Naive thymus-derived CD4-positive, alpha-beta T cell (primary cell): Measurements from ENCODE around the gene LMCD1. TPM values are rescaled to one million over a fixed set of nuclear protein-coding genes. Genes with fewer than 3 reads are reported as not detected.

ENCODE experiments used
- ATAC-seq: fragments of 150-1000 bp; cut with Tn5 transposase; 2 replicates; pipeline ENCODE4 v1.10.0; 2021; ENCODE audit warnings: mild to moderate bottlenecking, moderate library complexity
- CTCF ChIA-PET: fragments of 350-600 bp; sonication (Branson Sonifier 250); formaldehyde crosslinking; loops from one replicate; lab custom pipeline; 2021; ENCODE audit warnings: antibody characterized with exemption; lab: Charles Lee
- POLR2A ChIA-PET: fragments of 350-600 bp; sonication (Branson Sonifier 250); formaldehyde crosslinking; loops from one replicate; lab custom pipeline; 2021; ENCODE audit warnings: antibody characterized with exemption, inconsistent platforms; lab: Charles Lee
- DNase-seq, 9 donors: peaks; one replicate each; pipeline versions ENCODE4 v3.0.0 to v3.0.0-alpha.2; 2020 to 2022; ENCODE audit warnings: mixed read lengths in 1 of 9
- H3K27ac ChIP-seq: one replicate; pipeline ENCODE4 v1.7.0; 2013; ENCODE audit warnings: mild to moderate bottlenecking, low read depth, low read length, moderate library complexity
- H3K27me3 ChIP-seq, 2 donors: one replicate each; pipeline ENCODE4 v1.7.0; 2013; ENCODE audit warnings: low read length in 2 of 2, mild to moderate bottlenecking in 2 of 2, moderate library complexity in 2 of 2; ENCODE audit not compliant: control insufficient read depth in 2 of 2, insufficient read depth in 2 of 2
- H3K36me3 ChIP-seq, 3 experiments: 1 replicate in 2 of 3; 2 replicates in 1 of 3; pipeline ENCODE4 v1.7.0; 2013; ENCODE audit warnings: low read length in 3 of 3, mild to moderate bottlenecking in 3 of 3, moderate library complexity in 1 of 3; ENCODE audit not compliant: insufficient read depth in 3 of 3, control insufficient read depth in 2 of 3
- H3K4me1 ChIP-seq, 2 donors: one replicate each; pipeline ENCODE4 v1.7.0; 2013; ENCODE audit warnings: low read length in 2 of 2, mild to moderate bottlenecking in 2 of 2, moderate library complexity in 1 of 2; ENCODE audit not compliant: control insufficient read depth in 2 of 2, insufficient read depth in 2 of 2
- H3K4me3 ChIP-seq: 2 replicates; pipeline ENCODE4 v1.7.0; 2013; ENCODE audit warnings: mild to moderate bottlenecking, low read length
- H3K9me3 ChIP-seq, 3 experiments: 1 replicate in 2 of 3; 2 replicates in 1 of 3; pipeline ENCODE4 v1.7.0; 2013; ENCODE audit warnings: low read length in 3 of 3; ENCODE audit not compliant: control insufficient read depth in 2 of 3
- H3K27ac Mint-ChIP-seq, 9 donors: one replicate each; pipeline ENCODE4 v1.8.0; 2020 to 2022; ENCODE audit warnings: mixed read lengths in 9 of 9, mild to moderate bottlenecking in 8 of 9, moderate library complexity in 5 of 9, inconsistent platforms in 2 of 9
- H3K27me3 Mint-ChIP-seq, 5 donors: one replicate each; pipeline ENCODE4 v1.8.0; 2021 to 2022; ENCODE audit warnings: mixed read lengths in 5 of 5, mild to moderate bottlenecking in 1 of 5
- H3K36me3 Mint-ChIP-seq, 5 donors: one replicate each; pipeline ENCODE4 v1.8.0; 2020 to 2022; ENCODE audit warnings: mixed read lengths in 5 of 5, mild to moderate bottlenecking in 3 of 5, inconsistent platforms in 1 of 5
- H3K4me1 Mint-ChIP-seq, 7 donors: one replicate each; pipeline ENCODE4 v1.8.0; 2020 to 2022; ENCODE audit warnings: mixed read lengths in 7 of 7, mild to moderate bottlenecking in 3 of 7, inconsistent platforms in 1 of 7
- H3K4me3 Mint-ChIP-seq, 10 donors: one replicate each; pipeline ENCODE4 v1.8.0; 2020 to 2022; ENCODE audit warnings: mild to moderate bottlenecking in 10 of 10, mixed read lengths in 10 of 10, moderate library complexity in 6 of 10, inconsistent platforms in 2 of 10
- H3K9me3 Mint-ChIP-seq, 11 donors: one replicate each; pipeline ENCODE4 v1.8.0; 2020 to 2022; ENCODE audit warnings: mixed read lengths in 11 of 11, mild to moderate bottlenecking in 4 of 11, inconsistent platforms in 1 of 11, moderate library complexity in 1 of 11
- intact Hi-C, 2 donors: fragments of 100-400 bp; cut with micrococcal nuclease; formaldehyde crosslinking; loops; one replicate each; pipeline ENCODE4 v1.15.1; 2023
- polyA plus RNA-seq, 2 donors: library from polyadenylated mRNA; unstranded; fragments of 300-500 nt; fragmentation: Illumina TruSeq; gene quantifications; one replicate each; pipeline ENCODE4 v1.2.3, GENCODE V29; 2021
- total RNA-seq, 6 experiments: library from RNA in 5 of 6; stranded (reverse) in 5 of 6; gene quantifications; 1 replicate in 5 of 6; 2 replicates in 1 of 6; pipeline ENCODE4 v1.2.3 and lab custom pipeline; 2021 to 2026

The LMCD1 gene
- total and polyA plus RNA-seq, 7 experiments from 2014 or later = 0.56 TPM; not detected in 6

GRCh38 chr3:8581373-8581772 lies 79.8 kb downstream of the LMCD1 start:
- CTCF ChIA-PET = no interaction called here
- no peak for ATAC-seq

GRCh38 chr3:8581806-8582445 lies 80.3 kb downstream of the LMCD1 start:
- Mint-ChIP-seq H3K27ac (no peak overlapping the region), H3K36me3 (no peaks in the 10 kb centered on the region), H3K4me1 (peaks cover 0 to 2% (median 0%) of the 10 kb centered on the region in 7 donors), H3K9me3 (peaks cover 0 to 6% (median 0%) of the 10 kb centered on the region in 11 donors), H3K4me3 (no peak overlapping the region), H3K27me3 (peaks cover 0 to 11% (median 4%) of the 10 kb centered on the region in 5 donors)
- Histone ChIP-seq H3K9me3 (no peaks in the 10 kb centered on the region), H3K27me3 (no peaks in the 10 kb centered on the region), H3K27ac (no peak overlapping the region), H3K36me3 (no peaks in the 10 kb centered on the region), H3K4me1 (no peaks in the 10 kb centered on the region), H3K4me3 (no peak overlapping the region)
- ChIA-PET POLR2A (no interaction called here), CTCF (no interaction called here)
- DNase-seq (no peak), ATAC-seq (no peak)
- intact Hi-C loops = no loop called here

More at GRCh38 chr3:8581373-8581772, 79.8 kb downstream of the LMCD1 start:
- POLR2A ChIA-PET = no interaction called here
- no peak for DNase-seq
- Histone ChIP-seq H3K27me3 (no peaks in the 10 kb centered on the region), H3K9me3 (no peaks in the 10 kb centered on the region), H3K4me3 (no peak overlapping the region), H3K27ac (no peak overlapping the region), H3K36me3 (no peaks in the 10 kb centered on the region), H3K4me1 (no peaks in the 10 kb centered on the region)
- Mint-ChIP-seq H3K4me1 (peaks cover 0 to 2% (median 0%) of the 10 kb centered on the region in 7 donors), H3K9me3 (peaks cover 0 to 6% (median 0%) of the 10 kb centered on the region in 11 donors), H3K4me3 (no peak overlapping the region), H3K27ac (no peak overlapping the region), H3K27me3 (peaks cover 0 to 11% (median 4%) of the 10 kb centered on the region in 5 donors), H3K36me3 (no peaks in the 10 kb centered on the region)
- intact Hi-C loops = no loop called here

- intact Hi-C loops = no loop called here
- Mint-ChIP-seq H3K9me3 (peaks cover 0 to 4% (median 0%) of the 10 kb centered on the region in 11 donors), H3K4me1 (peaks cover 0 to 2% (median 0%) of the 10 kb centered on the region in 7 donors), H3K27me3 (peaks cover 0 to 9% (median 0%) of the 10 kb centered on the region in 5 donors), H3K36me3 (no peaks in the 10 kb centered on the region), H3K27ac (no peak overlapping the region), H3K4me3 (no peak overlapping the region)
- ATAC-seq (no peak), DNase-seq (no peak)
- no peak overlapping the region for H3K27ac ChIP-seq
- no peaks in the 10 kb centered on the region for H3K27me3 ChIP-seq
- no peaks in the 10 kb centered on the region for H3K36me3 ChIP-seq
- no peak overlapping the region for H3K4me3 ChIP-seq
- ChIA-PET POLR2A (no interaction called here), CTCF (no interaction called here)
- no peaks in the 10 kb centered on the region for H3K4me1 ChIP-seq
- no peaks in the 10 kb centered on the region for H3K9me3 ChIP-seq
Measured at GRCh38 chr3:8584661-8585060, 83.0 kb downstream of the LMCD1 start.

- CTCF ChIA-PET = no interaction called here
- no peak for ATAC-seq
- Mint-ChIP-seq H3K27me3 (peaks cover 0 to 9% (median 1%) of the 10 kb centered on the region in 5 donors), H3K9me3 (peaks cover 0 to 3% (median 0%) of the 10 kb centered on the region in 11 donors), H3K36me3 (no peaks in the 10 kb centered on the region), H3K4me3 (no peak overlapping the region), H3K4me1 (no peaks in the 10 kb centered on the region), H3K27ac (no peak overlapping the region)
- no peaks in the 10 kb centered on the region for H3K9me3 ChIP-seq
- H3K36me3 ChIP-seq = no peaks in the 10 kb centered on the region
- no peak overlapping the region for H3K4me3 ChIP-seq
- POLR2A ChIA-PET = no interaction called here
- intact Hi-C loops = no loop called here
- no peaks in the 10 kb centered on the region for H3K4me1 ChIP-seq
- no peak for DNase-seq
- H3K27me3 ChIP-seq = no peaks in the 10 kb centered on the region
- no peak overlapping the region for H3K27ac ChIP-seq
Measured at GRCh38 chr3:8589880-8590556, 88.4 kb downstream of the LMCD1 start.

GRCh38 chr3:8593021-8593827 lies 91.6 kb downstream of the LMCD1 start:
- intact Hi-C loops = no loop called here
- H3K4me1 ChIP-seq = no peaks in the 10 kb centered on the region
- no peak overlapping the region for H3K27ac ChIP-seq
- Mint-ChIP-seq H3K36me3 (no peaks in the 10 kb centered on the region), H3K9me3 (no peaks in the 10 kb centered on the region), H3K4me3 (no peak overlapping the region), H3K27me3 (peaks cover 0 to 9% (median 5%) of the 10 kb centered on the region in 5 donors), H3K4me1 (no peaks in the 10 kb centered on the region), H3K27ac (no peak overlapping the region)
- ChIA-PET POLR2A (no interaction called here), CTCF (no interaction called here)
- DNase-seq = no peak
- no peak overlapping the region for H3K4me3 ChIP-seq
- no peaks in the 10 kb centered on the region for H3K36me3 ChIP-seq
- ATAC-seq = no peak
- no peaks in the 10 kb centered on the region for H3K27me3 ChIP-seq
- H3K9me3 ChIP-seq = no peaks in the 10 kb centered on the region

DNA sequence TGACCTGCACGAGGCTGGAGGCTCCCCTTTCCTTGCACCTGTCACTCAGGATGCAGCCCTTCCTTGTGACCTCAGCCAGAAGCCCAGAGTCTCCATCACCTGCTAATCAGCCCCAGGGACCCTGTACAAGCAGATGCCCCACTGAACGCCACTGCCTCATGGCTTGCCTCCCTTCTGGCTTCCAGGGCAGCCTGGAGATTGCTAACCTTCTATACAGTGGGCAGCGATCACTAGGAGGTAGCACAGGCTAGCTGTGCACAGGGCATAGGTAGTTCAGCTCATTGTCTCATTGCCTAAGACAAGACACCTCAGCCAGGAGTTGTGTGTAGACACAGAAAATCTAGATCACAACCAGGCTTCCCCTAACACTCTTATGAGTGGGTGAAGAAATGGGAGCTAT lies 93.6 kb downstream of the LMCD1 start:
- no peak overlapping the region for H3K4me3 Mint-ChIP-seq
- no peaks in the 10 kb centered on the region for H3K4me1 Mint-ChIP-seq

More for the DNA sequence above, 93.6 kb downstream of the LMCD1 start:
- ChIA-PET CTCF (interaction anchor here (0.5 kb wide), 1 partner anchor 1007 kb away, joined by 3 read pairs; no protein-coding TSS in a partner anchor), POLR2A (no interaction called here)
- Histone ChIP-seq H3K27me3 (no peaks in the 10 kb centered on the region), H3K4me3 (no peak overlapping the region), H3K27ac (no peak overlapping the region), H3K9me3 (no peaks in the 10 kb centered on the region), H3K4me1 (no peaks in the 10 kb centered on the region), H3K36me3 (no peaks in the 10 kb centered on the region)
- peaks cover 0 to 9% (median 5%) of the 10 kb centered on the region in 5 donors for H3K27me3 Mint-ChIP-seq
- no peak overlapping the region for H3K27ac Mint-ChIP-seq
- no peaks in the 10 kb centered on the region for H3K9me3 Mint-ChIP-seq
- ATAC-seq (no peak), DNase-seq (no peak)
- intact Hi-C loops = no loop called here
- no peaks in the 10 kb centered on the region for H3K36me3 Mint-ChIP-seq
